ENCODE measurements around the gene TXLNG. TPM values are rescaled to one million over a fixed set of nuclear protein-coding genes. Genes with fewer than 3 reads are reported as not detected.
"Not testable (repeated sequence)": the region's sequence is repeated elsewhere in the genome, so short reads cannot be mapped to it uniquely, and the experiment has no call there.

The TXLNG gene
- total RNA-seq, 6 donors from 2014 or later: 8.1 to 23.5 (median 12.6) TPM

DNA sequence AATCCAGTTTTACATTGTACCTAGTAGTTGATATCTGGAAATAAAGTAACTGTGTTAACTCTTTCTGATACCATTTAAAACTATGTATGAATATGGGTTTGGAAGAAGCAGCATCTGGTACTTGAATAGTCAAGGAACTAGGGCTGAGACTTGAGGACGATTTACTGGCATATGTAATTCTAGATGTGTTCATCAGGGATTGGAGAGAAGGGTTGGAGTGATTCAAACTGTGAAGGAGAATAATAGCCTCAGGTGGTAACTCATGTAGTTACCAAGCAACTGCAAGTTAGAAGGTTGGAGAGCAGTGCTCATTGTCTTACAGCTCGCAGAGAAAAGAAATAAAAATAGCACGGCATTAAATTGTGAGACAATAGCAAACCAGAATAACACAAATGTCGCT, 29.5 kb upstream of the TXLNG start:
- TF ChIP-seq EP300 (IDR thresholded peaks at IDR 0.05) (no peak), POLR2A (IDR thresholded peaks at IDR 0.05) (no peak), POLR2AphosphoS5 (IDR thresholded peaks at IDR 0.05) (no peak)
- TF ChIP-seq, protein P1, sequence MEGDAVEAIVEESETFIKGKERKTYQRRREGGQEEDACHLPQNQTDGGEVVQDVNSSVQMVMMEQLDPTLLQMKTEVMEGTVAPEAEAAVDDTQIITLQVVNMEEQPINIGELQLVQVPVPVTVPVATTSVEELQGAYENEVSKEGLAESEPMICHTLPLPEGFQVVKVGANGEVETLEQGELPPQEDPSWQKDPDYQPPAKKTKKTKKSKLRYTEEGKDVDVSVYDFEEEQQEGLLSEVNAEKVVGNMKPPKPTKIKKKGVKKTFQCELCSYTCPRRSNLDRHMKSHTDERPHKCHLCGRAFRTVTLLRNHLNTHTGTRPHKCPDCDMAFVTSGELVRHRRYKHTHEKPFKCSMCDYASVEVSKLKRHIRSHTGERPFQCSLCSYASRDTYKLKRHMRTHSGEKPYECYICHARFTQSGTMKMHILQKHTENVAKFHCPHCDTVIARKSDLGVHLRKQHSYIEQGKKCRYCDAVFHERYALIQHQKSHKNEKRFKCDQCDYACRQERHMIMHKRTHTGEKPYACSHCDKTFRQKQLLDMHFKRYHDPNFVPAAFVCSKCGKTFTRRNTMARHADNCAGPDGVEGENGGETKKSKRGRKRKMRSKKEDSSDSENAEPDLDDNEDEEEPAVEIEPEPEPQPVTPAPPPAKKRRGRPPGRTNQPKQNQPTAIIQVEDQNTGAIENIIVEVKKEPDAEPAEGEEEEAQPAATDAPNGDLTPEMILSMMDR (IDR thresholded peaks at IDR 0.05): no peak
- Histone ChIP-seq H3K9me3 (no peaks in the 10 kb centered on the region), H3K4me1 (no peaks in the 10 kb centered on the region), H3K4me3 (no peak overlapping the region), H3K36me3 (peaks cover 0 to 85% (median 28%) of the 10 kb centered on the region in 4 donors), H3K27me3 (no peaks in the 10 kb centered on the region), H3K27ac (no peak overlapping the region)
- ATAC-seq (ENCODE audit: low FRiP score in 2 of 2) (no peak), DNase-seq (no peak)
- 96% methylated on average over 4 of the region's 4 CpGs for WGBS, 2 donors

DNA sequence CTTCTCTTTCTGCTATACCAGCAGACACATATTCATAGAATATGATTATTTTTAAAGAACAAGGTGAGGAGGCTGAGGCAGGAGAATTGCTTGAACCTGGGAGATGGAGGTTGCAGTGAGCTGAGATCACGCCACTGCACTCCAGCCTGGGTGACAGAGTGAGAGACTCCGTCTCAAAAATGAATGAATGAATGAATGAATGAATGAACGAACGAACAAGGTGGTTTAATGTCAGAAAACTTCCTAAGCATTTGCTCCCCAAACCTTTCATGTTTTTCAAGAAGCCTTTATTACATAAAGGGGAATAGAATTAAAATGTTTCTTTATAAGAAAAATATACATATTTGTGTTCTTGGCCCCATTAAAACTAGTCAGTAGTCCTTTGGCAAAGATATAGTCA, 24.8 kb upstream of the TXLNG start:
- not testable (repeated sequence) for H3K9me3 ChIP-seq; DNase-seq; H3K4me3 ChIP-seq; H3K27me3 ChIP-seq; H3K27ac ChIP-seq; ATAC-seq (ENCODE audit: low FRiP score in 2 of 2); H3K4me1 ChIP-seq
- WGBS, 2 donors: 93 to 96% methylated on average over 4 of the region's 4 CpGs
- H3K36me3 ChIP-seq: peaks cover 0 to 51% (median 14%) of the 10 kb centered on the region in 4 donors

- H3K4me1 ChIP-seq: no peaks in the 10 kb centered on the region
- peaks cover 0 to 41% (median 9%) of the 10 kb centered on the region in 4 donors for H3K36me3 ChIP-seq
- ATAC-seq (ENCODE audit: low FRiP score in 2 of 2) (no peak), DNase-seq (no peak)
- no peaks in the 10 kb centered on the region for H3K9me3 ChIP-seq
- no peak overlapping the region for H3K4me3 ChIP-seq
- WGBS, 2 donors: 74 to 88% methylated on average over 1 of the region's 1 CpG
- H3K27ac ChIP-seq: no peak overlapping the region
- no peaks in the 10 kb centered on the region for H3K27me3 ChIP-seq
- TF ChIP-seq POLR2AphosphoS5 (IDR thresholded peaks at IDR 0.05) (no peak), EP300 (IDR thresholded peaks at IDR 0.05) (no peak), POLR2A (IDR thresholded peaks at IDR 0.05) (no peak)
- TF ChIP-seq, protein P1 (IDR thresholded peaks at IDR 0.05): no peak
These were observed 23.7 kb upstream of the TXLNG start for GRCh38 chrX:16762579-16762978.

GRCh38 chrX:16765594-16765993, 20.7 kb upstream of the TXLNG start:
- no peaks in the 10 kb centered on the region for H3K9me3 ChIP-seq
- ATAC-seq (ENCODE audit: low FRiP score in 2 of 2) (no peak), DNase-seq (no peak)
- 42 to 93% methylated on average over 2 of the region's 2 CpGs for WGBS, 2 donors
- H3K27ac ChIP-seq: no peak overlapping the region
- H3K27me3 ChIP-seq: no peaks in the 10 kb centered on the region
- no peak for TF ChIP-seq POLR2A (IDR thresholded peaks at IDR 0.05)
- TF ChIP-seq, protein P1 (IDR thresholded peaks at IDR 0.05): no peak
- no peak for TF ChIP-seq POLR2AphosphoS5 (IDR thresholded peaks at IDR 0.05)
- TF ChIP-seq EP300 (IDR thresholded peaks at IDR 0.05): no peak
- H3K4me3 ChIP-seq: no peak overlapping the region
- H3K36me3 ChIP-seq: peaks cover 0 to 11% (median 0%) of the 10 kb centered on the region in 4 donors
- no peaks in the 10 kb centered on the region for H3K4me1 ChIP-seq

DNA sequence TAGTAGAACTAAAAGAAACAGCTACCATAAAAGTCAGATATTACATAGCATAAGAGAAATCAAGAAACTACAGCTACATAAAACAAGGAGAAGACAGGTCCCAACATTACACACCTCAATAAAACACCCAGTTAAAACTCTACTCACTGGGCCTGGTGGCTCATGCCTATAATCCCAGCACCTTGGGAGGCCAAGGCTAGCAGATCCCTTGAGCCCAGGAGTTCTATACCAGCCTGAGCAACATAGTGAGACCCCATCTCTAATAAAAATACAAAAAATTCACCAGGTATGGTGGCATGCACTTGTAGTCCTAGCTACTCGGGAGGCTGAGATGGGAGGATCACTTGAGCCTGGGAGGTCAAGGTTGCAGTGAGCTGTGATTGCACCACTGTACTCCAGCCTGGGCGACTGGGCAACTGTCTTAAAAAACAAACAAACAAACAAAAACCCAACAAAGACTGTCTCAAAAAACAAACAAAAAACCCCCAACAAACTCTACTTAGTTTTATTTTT, 15.2 kb upstream of the TXLNG start:
- no peaks in the 10 kb centered on the region for H3K9me3 ChIP-seq
- no peaks in the 10 kb centered on the region for H3K4me1 ChIP-seq
- no peak overlapping the region for H3K27ac ChIP-seq
- ATAC-seq (ENCODE audit: low FRiP score in 2 of 2) (no peak), DNase-seq (no peak)
- 81 to 92% methylated on average over 2 of the region's 2 CpGs for whole genome bisulfite sequencing, 2 donors
- TF ChIP-seq, protein P1 (IDR thresholded peaks at IDR 0.05): no peak
- TF ChIP-seq POLR2A (IDR thresholded peaks at IDR 0.05): no peak
- TF ChIP-seq EP300 (IDR thresholded peaks at IDR 0.05): no peak
- TF ChIP-seq POLR2AphosphoS5 (IDR thresholded peaks at IDR 0.05): no peak
- no peak overlapping the region for H3K4me3 ChIP-seq
- no peaks in the 10 kb centered on the region for H3K36me3 ChIP-seq
- H3K27me3 ChIP-seq: no peaks in the 10 kb centered on the region

All from upper lobe of left lung (tissue), 6 donors.